ENCODE results near the gene FADS3.

FADS3 gene

DNA sequence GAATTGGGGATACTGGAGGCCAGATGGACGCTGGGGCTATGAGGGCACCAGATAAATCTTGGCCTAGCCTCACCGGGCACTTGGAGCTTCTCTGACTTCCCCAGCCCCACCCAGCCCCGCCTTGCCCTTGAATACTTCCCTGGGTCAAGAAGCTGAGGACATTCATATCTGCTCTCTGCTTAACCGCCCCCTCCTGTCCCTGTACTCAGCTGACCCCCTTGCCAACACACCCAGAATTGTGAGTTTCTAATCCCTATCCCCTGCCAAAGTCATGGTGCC, 22.0 kb downstream of the FADS3 start:
- TF ChIP-seq CTCF (IDR thresholded peaks at IDR 0.05; ENCODE audit: insufficient read depth, low read depth, low read length, missing control alignments): no peak
- no peak for DNase-seq (ENCODE audit: low read depth)
- H3K4me3 ChIP-seq (ENCODE audit: low read length): no peak overlapping the region

GRCh38 chr11:61868571-61869428, 22.5 kb downstream of the FADS3 start:
- no peak for DNase-seq (ENCODE audit: low read depth)
- TF ChIP-seq CTCF (IDR thresholded peaks at IDR 0.05; ENCODE audit: insufficient read depth, low read depth, low read length, missing control alignments): no peak
- H3K4me3 ChIP-seq (ENCODE audit: low read length): no peak overlapping the region

DNA sequence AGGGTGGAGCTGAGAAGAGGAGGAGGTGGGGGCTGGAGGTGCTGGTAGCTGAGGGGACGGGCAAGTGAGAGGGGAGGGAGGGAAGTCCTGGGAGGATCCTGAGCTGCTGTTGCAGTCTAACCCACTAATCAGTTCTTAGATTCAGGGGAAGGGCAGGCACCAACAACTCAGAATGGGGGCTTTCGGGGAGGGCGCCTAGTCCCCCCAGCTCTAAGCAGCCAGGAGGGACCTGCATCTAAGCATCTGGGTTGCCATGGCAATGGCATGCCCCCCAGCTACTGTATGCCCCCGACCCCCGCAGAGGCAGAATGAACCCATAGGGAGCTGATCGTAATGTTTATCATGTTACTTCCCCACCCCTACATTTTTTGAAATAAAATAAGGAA, 24.4 kb downstream of the FADS3 start:
- no peak for TF ChIP-seq CTCF (IDR thresholded peaks at IDR 0.05; ENCODE audit: insufficient read depth, low read depth, low read length, missing control alignments)
- no peak for DNase-seq (ENCODE audit: low read depth)
- no peak overlapping the region for H3K4me3 ChIP-seq (ENCODE audit: low read length)

- DNase-seq (ENCODE audit: low read depth): peak; percentile 45
- no peak for TF ChIP-seq CTCF (IDR thresholded peaks at IDR 0.05; ENCODE audit: insufficient read depth, low read depth, low read length, missing control alignments)
- H3K4me3 ChIP-seq (ENCODE audit: low read length): no peak overlapping the region
Measured at GRCh38 chr11:61866231-61866957, 25.0 kb downstream of the FADS3 start.

GRCh38 chr11:61864814-61865775, 26.2 kb downstream of the FADS3 start:
- no peak for TF ChIP-seq CTCF (IDR thresholded peaks at IDR 0.05; ENCODE audit: insufficient read depth, low read depth, low read length, missing control alignments)
- DNase-seq (ENCODE audit: low read depth): no peak
- no peak overlapping the region for H3K4me3 ChIP-seq (ENCODE audit: low read length)

- H3K4me3 ChIP-seq (ENCODE audit: low read length): no peak overlapping the region
- no peak for TF ChIP-seq CTCF (IDR thresholded peaks at IDR 0.05; ENCODE audit: insufficient read depth, low read depth, low read length, missing control alignments)
- no peak for DNase-seq (ENCODE audit: low read depth)
Measured at GRCh38 chr11:61863548-61864081, 27.7 kb downstream of the FADS3 start.

Measured in epithelial cell of esophagus (primary cell).